Keratinocyte (primary cell): Measurements from ENCODE around the gene CDC25A.

Experiments
- EZH2 ChIP-seq: IDR thresholded peaks from one replicate; pipeline ENCODE4 v1.6.1; 2012; ENCODE audit warnings: inconsistent platforms, mild to moderate bottlenecking, low read length, moderate library complexity
- TF ChIP-seq, protein P1 (sequence below), 3 experiments: IDR thresholded peaks in 1 of 3; conservative IDR thresholded peaks in 1 of 3; optimal IDR thresholded peaks in 1 of 3; 2 replicates in 2 of 3; 3 replicates in 1 of 3; pipeline versions ENCODE3 to v1.5.1; 2011; ENCODE audit warnings: low read length in 3 of 3, mild to moderate bottlenecking in 3 of 3, moderate library complexity in 2 of 3, control low read depth in 1 of 3, inconsistent platforms in 1 of 3; ENCODE audit not compliant: insufficient read depth in 2 of 3; ENCODE audit errors: extremely low read depth in 1 of 3

- TF ChIP-seq, protein P1, sequence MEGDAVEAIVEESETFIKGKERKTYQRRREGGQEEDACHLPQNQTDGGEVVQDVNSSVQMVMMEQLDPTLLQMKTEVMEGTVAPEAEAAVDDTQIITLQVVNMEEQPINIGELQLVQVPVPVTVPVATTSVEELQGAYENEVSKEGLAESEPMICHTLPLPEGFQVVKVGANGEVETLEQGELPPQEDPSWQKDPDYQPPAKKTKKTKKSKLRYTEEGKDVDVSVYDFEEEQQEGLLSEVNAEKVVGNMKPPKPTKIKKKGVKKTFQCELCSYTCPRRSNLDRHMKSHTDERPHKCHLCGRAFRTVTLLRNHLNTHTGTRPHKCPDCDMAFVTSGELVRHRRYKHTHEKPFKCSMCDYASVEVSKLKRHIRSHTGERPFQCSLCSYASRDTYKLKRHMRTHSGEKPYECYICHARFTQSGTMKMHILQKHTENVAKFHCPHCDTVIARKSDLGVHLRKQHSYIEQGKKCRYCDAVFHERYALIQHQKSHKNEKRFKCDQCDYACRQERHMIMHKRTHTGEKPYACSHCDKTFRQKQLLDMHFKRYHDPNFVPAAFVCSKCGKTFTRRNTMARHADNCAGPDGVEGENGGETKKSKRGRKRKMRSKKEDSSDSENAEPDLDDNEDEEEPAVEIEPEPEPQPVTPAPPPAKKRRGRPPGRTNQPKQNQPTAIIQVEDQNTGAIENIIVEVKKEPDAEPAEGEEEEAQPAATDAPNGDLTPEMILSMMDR (optimal IDR thresholded peaks at IDR 0.05 in 1 of 3, IDR thresholded peaks at IDR 0.05 in 1 of 3, conservative IDR thresholded peaks at IDR 0.05 in 1 of 3; ENCODE audit: extremely low read depth in 1 of 3, insufficient read depth in 2 of 3, low read length in 3 of 3): no peak
- TF ChIP-seq EZH2: no peak
Measured at GRCh38 chr3:48202632-48203031, 14.4 kb upstream of the CDC25A start.
